WI38 (cell line): ENCODE results near the gene SST.

ENCODE experiments used
- H3K4me3 ChIP-seq: 2 replicates; pipeline ENCODE4 v1.5.1; 2011; ENCODE audit warnings: low read depth, mild to moderate bottlenecking, control low read depth, low read length
- CTCF ChIP-seq: IDR thresholded peaks from 2 replicates; pipeline ENCODE4 v1.5.1; 2012; ENCODE audit warnings: low read depth, mild to moderate bottlenecking, control low read depth, low read length

SST gene

DNA sequence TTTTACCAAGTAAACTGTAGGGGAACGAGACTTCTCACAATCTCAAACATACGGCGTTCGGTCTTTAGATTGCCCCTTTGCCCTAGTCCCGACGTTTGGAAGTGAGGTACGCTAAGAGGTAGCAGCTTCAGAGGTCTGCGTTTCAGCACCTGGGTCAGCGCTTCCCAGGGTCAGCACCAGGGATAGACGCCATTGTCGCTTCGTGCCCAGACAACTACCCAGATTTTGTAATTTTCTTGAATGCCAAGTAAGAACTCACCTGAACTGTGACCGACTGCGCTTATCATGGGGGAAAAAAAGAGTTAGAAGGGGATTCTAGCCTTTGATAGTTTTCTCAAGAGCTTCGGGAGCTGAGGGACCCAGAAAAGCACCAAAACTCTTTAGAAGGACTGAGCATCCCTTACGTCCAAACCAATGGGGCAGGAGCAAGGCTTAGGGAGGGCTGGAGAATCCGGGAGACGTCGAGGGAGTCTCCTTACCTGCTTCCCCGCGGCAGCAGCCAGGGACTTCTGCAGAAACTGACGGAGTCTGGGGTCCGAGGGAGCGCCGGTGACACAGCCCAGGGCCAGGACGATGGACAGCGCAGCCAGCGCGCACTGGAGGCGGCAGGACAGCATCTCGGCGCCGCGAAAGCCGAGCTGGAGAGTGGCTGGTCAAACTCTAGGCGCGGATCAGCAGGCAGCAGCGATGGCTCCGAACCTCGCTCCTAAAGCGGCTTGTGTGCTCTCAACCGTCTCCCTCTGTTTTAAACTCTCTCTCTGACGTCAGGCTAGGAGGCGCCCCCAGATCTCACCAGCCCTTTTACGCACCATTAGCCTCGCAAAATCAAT lies at the start of gene SST:
TSS of gene SST (minus strand) at position 720 of the 830 bp plus-strand sequence. CDS start at position 617, 103 bp downstream.
- H3K4me3 ChIP-seq = no peak within 1 kb of the TSS
- no peak for TF ChIP-seq CTCF

GRCh38 chr3:187719628-187720336 lies 49.6 kb upstream of the SST start:
- no peak for TF ChIP-seq CTCF
- H3K4me3 ChIP-seq = no peak overlapping the region

DNA sequence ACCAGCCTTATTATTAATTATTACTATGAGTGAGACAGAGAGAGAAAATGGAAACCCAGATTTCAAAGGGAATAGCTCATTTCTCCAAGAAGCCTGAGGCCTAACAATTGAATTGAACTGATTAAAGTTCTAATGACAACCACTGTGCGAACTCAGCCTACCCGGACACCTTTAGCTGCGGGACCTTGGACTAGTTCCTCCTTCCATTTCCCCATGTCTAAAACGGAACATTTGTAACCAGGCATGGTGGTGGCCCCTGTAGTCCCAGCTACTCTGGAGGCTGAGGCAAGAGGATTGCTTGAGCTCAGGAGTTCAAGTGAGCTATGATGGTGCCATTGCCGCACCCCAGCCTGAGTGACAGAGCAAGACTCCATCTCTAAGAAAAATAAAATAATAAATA lies 48.6 kb upstream of the SST start:
- TF ChIP-seq CTCF = no peak

GRCh38 chr3:187717572-187717971 lies 47.4 kb upstream of the SST start:
- no peak overlapping the region for H3K4me3 ChIP-seq
- no peak for TF ChIP-seq CTCF

More for the DNA sequence above, 48.6 kb upstream of the SST start:
- no peak overlapping the region for H3K4me3 ChIP-seq

GRCh38 chr3:187714404-187714979 lies 44.3 kb upstream of the SST start:
- TF ChIP-seq CTCF = peak; percentile 94
- no peak overlapping the region for H3K4me3 ChIP-seq

- H3K4me3 ChIP-seq = peak overlapping the region; percentile 26; the same call in 1 of the 2 replicates
- TF ChIP-seq CTCF = no peak
Observed at GRCh38 chr3:187713504-187713903, 43.3 kb upstream of the SST start.

GRCh38 chr3:187709155-187709554 lies 39.0 kb upstream of the SST start:
- no peak overlapping the region for H3K4me3 ChIP-seq
- no peak for TF ChIP-seq CTCF
